Adrenal gland (tissue), 5 donors: Measurements from ENCODE around the gene TPBGL.

ENCODE experiments used
- POLR2A ChIP-seq, 2 donors: fragments of 450-650 bp; IDR thresholded peaks; one replicate each; pipeline ENCODE4 v1.6.1; 2017; ENCODE audit warnings: antibody characterized with exemption in 2 of 2, mild to moderate bottlenecking in 2 of 2, moderate library complexity in 1 of 2
- TF ChIP-seq, protein P1 (sequence below), 6 experiments: fragments of 450-650 bp in 4 of 6; fragments of 200-600 bp in 2 of 6; sonication (generic) in 1 of 6; IDR thresholded peaks; 1 replicate in 5 of 6; 2 replicates in 1 of 6; pipeline versions ENCODE4 v1.5.1 to v1.8.0; 2016 to 2021; ENCODE audit warnings: antibody characterized with exemption in 6 of 6, mild to moderate bottlenecking in 2 of 6, moderate library complexity in 1 of 6
- donor health status: DM: no; HTN: no; CAD: no.

DNA sequence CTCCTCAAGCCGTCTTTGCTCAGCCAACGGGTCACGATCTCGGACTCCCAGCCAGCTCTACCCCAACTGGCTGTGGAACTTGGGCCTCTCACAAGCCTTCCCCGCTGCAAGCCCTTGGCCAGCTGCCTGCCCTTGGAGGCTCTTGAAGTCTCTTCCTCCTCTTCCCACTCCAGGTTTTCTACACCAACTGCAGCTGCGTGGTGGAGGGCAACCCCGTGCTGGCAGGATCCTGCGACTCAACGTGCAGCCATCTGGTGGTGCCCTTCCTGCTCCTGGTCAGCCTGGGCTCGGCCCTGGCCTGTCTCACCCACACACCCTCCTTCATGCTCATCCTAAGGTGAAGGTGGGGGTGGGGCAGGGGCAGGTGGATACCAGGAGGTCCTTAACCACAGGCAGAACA lies 40.5 kb upstream of the TPBGL start:
- TF ChIP-seq, protein P1, sequence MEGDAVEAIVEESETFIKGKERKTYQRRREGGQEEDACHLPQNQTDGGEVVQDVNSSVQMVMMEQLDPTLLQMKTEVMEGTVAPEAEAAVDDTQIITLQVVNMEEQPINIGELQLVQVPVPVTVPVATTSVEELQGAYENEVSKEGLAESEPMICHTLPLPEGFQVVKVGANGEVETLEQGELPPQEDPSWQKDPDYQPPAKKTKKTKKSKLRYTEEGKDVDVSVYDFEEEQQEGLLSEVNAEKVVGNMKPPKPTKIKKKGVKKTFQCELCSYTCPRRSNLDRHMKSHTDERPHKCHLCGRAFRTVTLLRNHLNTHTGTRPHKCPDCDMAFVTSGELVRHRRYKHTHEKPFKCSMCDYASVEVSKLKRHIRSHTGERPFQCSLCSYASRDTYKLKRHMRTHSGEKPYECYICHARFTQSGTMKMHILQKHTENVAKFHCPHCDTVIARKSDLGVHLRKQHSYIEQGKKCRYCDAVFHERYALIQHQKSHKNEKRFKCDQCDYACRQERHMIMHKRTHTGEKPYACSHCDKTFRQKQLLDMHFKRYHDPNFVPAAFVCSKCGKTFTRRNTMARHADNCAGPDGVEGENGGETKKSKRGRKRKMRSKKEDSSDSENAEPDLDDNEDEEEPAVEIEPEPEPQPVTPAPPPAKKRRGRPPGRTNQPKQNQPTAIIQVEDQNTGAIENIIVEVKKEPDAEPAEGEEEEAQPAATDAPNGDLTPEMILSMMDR (IDR thresholded peaks at IDR 0.05), result no peak
- TF ChIP-seq POLR2A (IDR thresholded peaks at IDR 0.05), result no peak
